Endothelial cell of umbilical vein (primary cell): ENCODE measurements around the gene PRKAG1. TPM values are rescaled to one million over a fixed set of nuclear protein-coding genes. Genes with fewer than 3 reads are reported as not detected.

Experiments used
- BruUV-seq: library from RNA; stranded (reverse); fragments of 400-500 nt; replicated peaks from 2 replicates; lab custom pipeline; 2021; lab: Mats Ljungman, UMichigan
- CTCF ChIA-PET: fragments of 300-600, 350-600 bp; sonication (Branson Sonifier 250); formaldehyde crosslinking; loops from one replicate; lab custom pipeline; 2021; ENCODE audit warnings: antibody characterized with exemption, inconsistent platforms; lab: Charles Lee
- POLR2A ChIA-PET: fragments of 300-600, 350-600 bp; sonication (Branson Sonifier 250); formaldehyde crosslinking; loops from one replicate; lab custom pipeline; 2021; ENCODE audit warnings: antibody characterized with exemption, inconsistent platforms; lab: Charles Lee
- DNase-seq: peaks from one replicate; pipeline ENCODE4 v3.0.0-alpha.2; 2011; ENCODE audit warnings: low read depth, low spot score
- FAIRE-seq: peaks from 2 replicates; lab custom pipeline; 2011; peaks lifted over from hg19 to GRCh38; lab: Jason Lieb, UNC
- H2AFZ ChIP-seq: 2 replicates; pipeline ENCODE4 v1.6.0; 2012; ENCODE audit warnings: low read depth, low read length, control low read depth, inconsistent platforms
- H3K27ac ChIP-seq: 2 replicates; pipeline ENCODE4 v1.5.1; 2011; ENCODE audit warnings: low read depth, mild to moderate bottlenecking, control low read depth, low read length, moderate library complexity; ENCODE audit not compliant: insufficient read depth
- H3K27me3 ChIP-seq, 2 experiments: 2 replicates each; pipeline versions ENCODE4 v1.6.0 to v1.6.1; 2011; ENCODE audit warnings: low read length in 2 of 2, mixed read lengths in 1 of 2; ENCODE audit not compliant: control insufficient read depth in 2 of 2, insufficient read depth in 2 of 2
- H3K36me3 ChIP-seq, 2 experiments: 2 replicates in 1 of 2; 3 replicates in 1 of 2; pipeline ENCODE4 v1.5.1; 2011; ENCODE audit warnings: low read length in 2 of 2, mild to moderate bottlenecking in 1 of 2, moderate library complexity in 1 of 2; ENCODE audit not compliant: control insufficient read depth in 2 of 2, insufficient read depth in 2 of 2; ENCODE audit errors: extremely low read depth in 1 of 2
- H3K4me1 ChIP-seq: 3 replicates; pipeline ENCODE4 v1.5.1; 2011; ENCODE audit warnings: mild to moderate bottlenecking, low read length; ENCODE audit not compliant: control insufficient read depth, insufficient read depth; ENCODE audit errors: extremely low read depth
- H3K4me2 ChIP-seq: 2 replicates; pipeline ENCODE4 v1.6.1; 2011; ENCODE audit warnings: low read length, control low read depth, mixed read lengths; ENCODE audit not compliant: insufficient read depth
- H3K4me3 ChIP-seq, 3 experiments: fragments of 200-600 bp in 1 of 3; sonication (generic), shearing (Covaris generic) in 1 of 3; replicated peaks in 1 of 3; 2 replicates each; pipeline ENCODE4 v1.5.1; 2011 to 2016; ENCODE audit warnings: control low read depth in 3 of 3, low read length in 3 of 3, mild to moderate bottlenecking in 2 of 3, inconsistent platforms in 1 of 3, low read depth in 1 of 3, moderate library complexity in 1 of 3; ENCODE audit not compliant: insufficient read depth in 1 of 3
- H3K79me2 ChIP-seq: 2 replicates; pipeline ENCODE4 v1.6.0; 2012; ENCODE audit warnings: low read length, inconsistent platforms; ENCODE audit not compliant: control insufficient read depth, insufficient read depth
- H3K9ac ChIP-seq: replicated peaks from 2 replicates; pipeline ENCODE3; 2011; ENCODE audit warnings: low read length, control low read depth; ENCODE audit not compliant: insufficient read depth; ENCODE audit errors: extremely low read depth
- H3K9me1 ChIP-seq: replicated peaks from 3 replicates; pipeline ENCODE4 v1.6.0; 2011; ENCODE audit warnings: mild to moderate bottlenecking, low read length; ENCODE audit not compliant: control insufficient read depth, insufficient read depth; ENCODE audit errors: extremely low read depth
- H3K9me3 ChIP-seq: replicated peaks from 2 replicates; pipeline ENCODE4 v1.5.1; 2012; ENCODE audit warnings: low read length, inconsistent platforms; ENCODE audit not compliant: control insufficient read depth, insufficient read depth
- H4K20me1 ChIP-seq: replicated peaks from 2 replicates; pipeline ENCODE3; 2011; ENCODE audit warnings: mild to moderate bottlenecking, low read length; ENCODE audit not compliant: control insufficient read depth, insufficient read depth; ENCODE audit errors: extremely low read depth
- CTCF ChIP-seq, 2 donors: IDR thresholded peaks; 1 replicate in 1 of 2; 2 replicates in 1 of 2; pipeline ENCODE4 v1.5.1; 2011; ENCODE audit warnings: low read length in 2 of 2, mild to moderate bottlenecking in 2 of 2, moderate library complexity in 2 of 2, control low read depth in 1 of 2, inconsistent platforms in 1 of 2, low read depth in 1 of 2; ENCODE audit not compliant: insufficient read depth in 1 of 2; ENCODE audit errors: extremely low read depth in 1 of 2
- EZH2 ChIP-seq: IDR thresholded peaks from 2 replicates; pipeline ENCODE4 v1.6.1; 2012; ENCODE audit warnings: borderline replicate concordance, low read depth, mild to moderate bottlenecking, moderate library complexity, low read length, inconsistent platforms; ENCODE audit not compliant: severe bottlenecking
- FOS ChIP-seq: IDR thresholded peaks from 2 replicates; pipeline ENCODE4 v1.6.1; 2011; ENCODE audit warnings: mild to moderate bottlenecking, low read length, moderate library complexity, borderline replicate concordance; ENCODE audit not compliant: insufficient read depth
- JUN ChIP-seq: IDR thresholded peaks from 2 replicates; pipeline ENCODE4 v1.6.1; 2011; ENCODE audit warnings: borderline replicate concordance, low read depth; ENCODE audit not compliant: insufficient read length, insufficient read depth
- MAX ChIP-seq: IDR thresholded peaks from 2 replicates; pipeline ENCODE4 v1.6.1; 2011; ENCODE audit not compliant: insufficient read depth, insufficient read length
- MYC ChIP-seq: IDR thresholded peaks from one replicate; pipeline ENCODE4 v1.6.1; 2011; ENCODE audit warnings: mild to moderate bottlenecking, low read depth, low read length
- POLR2A ChIP-seq: IDR thresholded peaks from 2 replicates; pipeline ENCODE4 v1.6.1; 2012; ENCODE audit warnings: low read depth, mild to moderate bottlenecking, control low read depth, low read length
- dilution Hi-C: fragments of 300-500 bp; cut with MboI; formaldehyde crosslinking; loops from one replicate; pipeline ENCODE4 v1.15.0; 2019; ENCODE audit warnings: low sequenced_read_pairs; ENCODE audit not compliant: extremely low pct_ligation_motif_present
- intact Hi-C: fragments of 100-400 bp; cut with micrococcal nuclease; formaldehyde crosslinking; loops from one replicate; pipeline ENCODE4 v1.10.0; 2022
- polyA plus RNA-seq, 4 experiments: library from polyadenylated mRNA; depleted of rRNA in 3 of 4; stranded (reverse) in 3 of 4; unstranded in 1 of 4; fragments of >200 nt; gene quantifications; 2 replicates each; pipeline versions ENCODE4 v1.2.1 to v1.2.3, GENCODE V29; 2011 to 2012; ENCODE audit warnings: missing spikeins in 1 of 4
- total RNA-seq: library from RNA; stranded (reverse); gene quantifications from 2 replicates; pipeline ENCODE4 v1.2.3, GENCODE V29; 2021

Gene PRKAG1
- total and polyA plus RNA-seq, 2 donors (not counting 3 experiments of a cell fraction or from before 2014, with no cell fraction given), result 52.1 to 54.9 TPM

DNA sequence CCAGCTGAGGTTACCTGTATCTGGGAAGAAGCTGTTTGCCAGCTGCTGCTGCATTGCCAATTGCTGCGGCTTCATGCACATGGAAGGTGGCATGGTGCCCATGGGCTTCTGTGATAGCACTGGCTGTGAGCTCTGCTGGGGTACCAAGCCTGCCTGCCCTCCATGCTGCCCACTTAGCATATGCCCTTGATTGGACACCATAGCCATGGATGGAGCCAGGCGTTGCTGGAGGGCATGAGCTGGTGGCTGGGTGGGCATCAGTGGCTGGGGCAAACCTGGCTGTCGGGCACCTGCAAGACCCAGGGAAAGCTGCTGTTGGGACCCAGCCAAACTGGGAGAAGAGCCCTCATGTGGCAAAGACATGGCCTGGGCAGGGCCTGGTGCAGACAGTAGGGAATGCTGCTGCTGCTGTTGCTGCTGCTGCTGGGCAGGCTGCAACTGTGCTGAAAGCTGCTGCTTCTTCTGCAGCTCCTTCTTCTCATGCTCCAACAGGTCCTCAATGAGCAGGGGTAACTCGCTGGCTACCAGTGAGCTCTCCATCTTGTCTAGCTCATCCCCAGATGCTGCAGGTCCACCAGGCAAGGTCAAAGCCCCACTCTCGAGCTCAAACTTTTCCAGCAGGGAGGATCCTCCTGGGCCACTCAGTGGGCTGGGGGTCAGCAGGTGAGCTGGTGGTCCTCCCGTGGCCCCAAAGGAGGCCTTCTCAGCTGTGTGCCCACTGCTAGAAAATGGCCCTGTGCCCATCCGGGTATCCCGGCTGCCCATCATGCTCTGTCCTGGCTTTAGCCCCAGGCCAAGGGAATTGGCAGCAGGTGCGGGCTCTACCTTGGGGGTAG lies 18.8 kb upstream of the PRKAG1 start:
- ChIA-PET POLR2A (interaction anchor here (0.6 to 1.4 kb wide), 2 partner anchors 17 to 94 kb away, joined by 3 to 4 read pairs; partner anchors contain the start of gene TUBA1B), CTCF (interaction anchor here (0.7 to 1.4 kb wide), 4 partner anchors 11 to 84 kb away, joined by 3 to 4 read pairs (median 3); no protein-coding TSS in a partner anchor)
- no peak overlapping the region for H3K27ac ChIP-seq
- no peak overlapping the region for H2AFZ ChIP-seq
- no peaks in the 10 kb centered on the region for H3K27me3 ChIP-seq
- H3K4me1 ChIP-seq, result no peaks in the 10 kb centered on the region
- FAIRE-seq (no peak), DNase-seq (no peak)
- intact Hi-C loops (no loop called here), dilution Hi-C loops (no loop called here)
- TF ChIP-seq JUN, result no peak
- TF ChIP-seq MYC, result no peak
- no peak for TF ChIP-seq POLR2A
- TF ChIP-seq FOS, result no peak
- no peak for TF ChIP-seq EZH2
- no peak for TF ChIP-seq MAX
- no peak for TF ChIP-seq CTCF (IDR thresholded peaks at IDR 0.05; ENCODE audit: extremely low read depth in 1 of 2, insufficient read depth in 1 of 2, low read depth in 1 of 2, low read length in 2 of 2)
- H3K9me1 ChIP-seq, result no peaks in the 10 kb centered on the region
- H4K20me1 ChIP-seq, result no peaks in the 10 kb centered on the region
- H3K4me3 ChIP-seq, result no peak overlapping the region
- H3K9me3 ChIP-seq, result no peaks in the 10 kb centered on the region
- no TSS peak for BruUV-seq
- H3K36me3 ChIP-seq, result peaks cover 42 to 77% of the 10 kb centered on the region in 2 experiments
- H3K79me2 ChIP-seq, result no peaks in the 10 kb centered on the region
- no peak overlapping the region for H3K4me2 ChIP-seq
- no peak overlapping the region for H3K9ac ChIP-seq
